AG09309 (cell line): ENCODE measurements around the gene NOX5.
"Not testable (repeated sequence)": the region's sequence is repeated elsewhere in the genome, so short reads cannot be mapped to it uniquely, and the experiment has no call there.

ENCODE experiments used
- DNase-seq: peaks from one replicate; pipeline ENCODE4 v3.0.0-alpha.2; 2010; ENCODE audit warnings: low read depth
- H3K4me3 ChIP-seq: 2 replicates; pipeline ENCODE4 v1.5.1; 2011; ENCODE audit warnings: mild to moderate bottlenecking, low read depth, low read length, moderate library complexity; ENCODE audit not compliant: control insufficient read depth
- TF ChIP-seq, protein P1 (sequence below): IDR thresholded peaks from 2 replicates; pipeline ENCODE4 v1.5.1; 2011; ENCODE audit warnings: mild to moderate bottlenecking, low read depth, low read length, inconsistent platforms; ENCODE audit not compliant: insufficient read depth, control insufficient read depth; ENCODE audit errors: missing control alignments

The NOX5 gene, protein sequence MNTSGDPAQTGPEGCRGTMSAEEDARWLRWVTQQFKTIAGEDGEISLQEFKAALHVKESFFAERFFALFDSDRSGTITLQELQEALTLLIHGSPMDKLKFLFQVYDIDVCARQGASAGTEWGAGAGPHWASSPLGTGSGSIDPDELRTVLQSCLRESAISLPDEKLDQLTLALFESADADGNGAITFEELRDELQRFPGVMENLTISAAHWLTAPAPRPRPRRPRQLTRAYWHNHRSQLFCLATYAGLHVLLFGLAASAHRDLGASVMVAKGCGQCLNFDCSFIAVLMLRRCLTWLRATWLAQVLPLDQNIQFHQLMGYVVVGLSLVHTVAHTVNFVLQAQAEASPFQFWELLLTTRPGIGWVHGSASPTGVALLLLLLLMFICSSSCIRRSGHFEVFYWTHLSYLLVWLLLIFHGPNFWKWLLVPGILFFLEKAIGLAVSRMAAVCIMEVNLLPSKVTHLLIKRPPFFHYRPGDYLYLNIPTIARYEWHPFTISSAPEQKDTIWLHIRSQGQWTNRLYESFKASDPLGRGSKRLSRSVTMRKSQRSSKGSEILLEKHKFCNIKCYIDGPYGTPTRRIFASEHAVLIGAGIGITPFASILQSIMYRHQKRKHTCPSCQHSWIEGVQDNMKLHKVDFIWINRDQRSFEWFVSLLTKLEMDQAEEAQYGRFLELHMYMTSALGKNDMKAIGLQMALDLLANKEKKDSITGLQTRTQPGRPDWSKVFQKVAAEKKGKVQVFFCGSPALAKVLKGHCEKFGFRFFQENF

DNA sequence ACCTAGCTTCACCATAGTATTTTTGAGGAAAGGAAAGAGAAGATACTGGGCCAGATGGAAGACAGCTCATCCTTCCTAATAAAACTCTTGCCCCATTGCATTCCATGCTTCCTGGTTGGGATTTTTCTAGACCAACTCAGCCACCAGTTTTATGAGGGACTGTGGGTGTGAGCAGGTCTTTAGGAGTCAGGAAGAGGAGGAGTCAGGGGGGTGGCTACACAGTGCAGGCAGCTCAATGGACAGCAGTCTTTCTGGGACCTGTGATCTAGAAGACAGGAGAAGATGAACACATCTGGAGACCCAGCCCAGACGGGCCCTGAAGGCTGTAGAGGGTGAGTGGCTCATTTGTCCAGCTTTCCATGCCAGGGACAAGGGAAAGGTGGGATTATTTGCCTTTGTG, at the start of gene NOX5:
NOX5 (plus strand) TSS at position 242 of the 400 bp plus-strand sequence; CDS start at position 283, 41 bp downstream.
- H3K4me3 ChIP-seq, result no peak within 1 kb of the TSS
- TF ChIP-seq, protein P1, sequence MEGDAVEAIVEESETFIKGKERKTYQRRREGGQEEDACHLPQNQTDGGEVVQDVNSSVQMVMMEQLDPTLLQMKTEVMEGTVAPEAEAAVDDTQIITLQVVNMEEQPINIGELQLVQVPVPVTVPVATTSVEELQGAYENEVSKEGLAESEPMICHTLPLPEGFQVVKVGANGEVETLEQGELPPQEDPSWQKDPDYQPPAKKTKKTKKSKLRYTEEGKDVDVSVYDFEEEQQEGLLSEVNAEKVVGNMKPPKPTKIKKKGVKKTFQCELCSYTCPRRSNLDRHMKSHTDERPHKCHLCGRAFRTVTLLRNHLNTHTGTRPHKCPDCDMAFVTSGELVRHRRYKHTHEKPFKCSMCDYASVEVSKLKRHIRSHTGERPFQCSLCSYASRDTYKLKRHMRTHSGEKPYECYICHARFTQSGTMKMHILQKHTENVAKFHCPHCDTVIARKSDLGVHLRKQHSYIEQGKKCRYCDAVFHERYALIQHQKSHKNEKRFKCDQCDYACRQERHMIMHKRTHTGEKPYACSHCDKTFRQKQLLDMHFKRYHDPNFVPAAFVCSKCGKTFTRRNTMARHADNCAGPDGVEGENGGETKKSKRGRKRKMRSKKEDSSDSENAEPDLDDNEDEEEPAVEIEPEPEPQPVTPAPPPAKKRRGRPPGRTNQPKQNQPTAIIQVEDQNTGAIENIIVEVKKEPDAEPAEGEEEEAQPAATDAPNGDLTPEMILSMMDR, result no peak
- peak; percentile 78 for DNase-seq

DNA sequence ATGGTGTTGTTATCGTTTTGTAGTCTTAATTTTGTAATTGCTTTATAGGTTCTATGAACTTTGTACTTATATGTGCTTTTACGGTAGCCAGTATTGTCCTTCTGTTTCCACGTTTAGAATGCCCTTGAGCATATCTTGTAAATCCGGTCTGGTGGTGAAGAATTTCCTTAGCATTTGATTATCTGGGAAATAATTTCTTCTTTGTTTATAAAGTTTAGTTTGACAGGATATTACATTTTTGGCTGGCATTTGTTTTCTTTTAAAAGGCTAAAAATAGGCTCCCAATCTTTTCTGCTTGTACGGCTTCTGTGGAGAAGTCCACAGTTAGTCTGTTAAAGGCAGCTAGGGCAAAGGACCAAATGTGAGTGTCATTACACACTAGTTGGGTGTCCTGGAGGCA, 47.5 kb upstream of the NOX5 start:
- no peak for DNase-seq
- no peak overlapping the region for H3K4me3 ChIP-seq
- TF ChIP-seq, protein P1, result no peak

DNA sequence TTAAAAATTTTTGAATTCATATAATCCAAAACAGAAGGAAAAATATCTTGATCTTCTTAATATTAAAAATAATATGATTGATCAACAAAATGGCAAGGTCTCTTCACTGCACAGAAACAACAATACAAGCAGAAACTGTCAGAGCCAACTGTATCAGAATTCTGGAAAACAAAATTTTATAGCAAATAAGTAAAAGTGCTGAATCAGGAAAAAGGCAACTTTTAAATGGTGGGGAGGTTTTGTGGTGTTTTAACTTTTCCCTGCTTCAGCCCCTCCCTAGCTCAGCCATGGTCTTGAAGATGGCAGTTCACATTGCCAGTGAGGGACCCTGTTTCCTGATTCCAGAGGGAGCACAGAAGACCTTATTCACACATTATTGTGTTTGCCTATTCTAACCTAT, 46.5 kb upstream of the NOX5 start:
- TF ChIP-seq, protein P1, result no peak
- H3K4me3 ChIP-seq, result no peak overlapping the region
- DNase-seq, result no peak

DNA sequence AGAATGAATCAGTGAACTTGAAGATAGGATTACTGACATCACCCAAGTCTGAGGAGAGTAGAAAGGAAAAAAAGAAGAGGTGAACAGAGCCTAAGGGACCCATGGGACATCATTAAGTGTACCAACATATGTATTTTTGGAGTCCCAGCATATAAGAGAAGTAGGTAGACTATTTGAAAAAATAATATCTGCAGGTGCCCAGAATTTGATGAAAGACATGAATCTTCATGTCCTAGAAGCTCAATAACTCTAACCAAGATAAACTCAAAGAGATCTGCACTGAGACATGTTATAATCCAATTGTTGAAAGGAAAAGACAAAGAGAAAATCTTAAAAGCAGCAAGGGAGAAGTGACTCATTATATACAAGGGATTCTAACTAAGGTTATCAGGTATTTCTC, 45.2 kb upstream of the NOX5 start:
- no peak for DNase-seq
- TF ChIP-seq, protein P1, result no peak
- no peak overlapping the region for H3K4me3 ChIP-seq

DNA sequence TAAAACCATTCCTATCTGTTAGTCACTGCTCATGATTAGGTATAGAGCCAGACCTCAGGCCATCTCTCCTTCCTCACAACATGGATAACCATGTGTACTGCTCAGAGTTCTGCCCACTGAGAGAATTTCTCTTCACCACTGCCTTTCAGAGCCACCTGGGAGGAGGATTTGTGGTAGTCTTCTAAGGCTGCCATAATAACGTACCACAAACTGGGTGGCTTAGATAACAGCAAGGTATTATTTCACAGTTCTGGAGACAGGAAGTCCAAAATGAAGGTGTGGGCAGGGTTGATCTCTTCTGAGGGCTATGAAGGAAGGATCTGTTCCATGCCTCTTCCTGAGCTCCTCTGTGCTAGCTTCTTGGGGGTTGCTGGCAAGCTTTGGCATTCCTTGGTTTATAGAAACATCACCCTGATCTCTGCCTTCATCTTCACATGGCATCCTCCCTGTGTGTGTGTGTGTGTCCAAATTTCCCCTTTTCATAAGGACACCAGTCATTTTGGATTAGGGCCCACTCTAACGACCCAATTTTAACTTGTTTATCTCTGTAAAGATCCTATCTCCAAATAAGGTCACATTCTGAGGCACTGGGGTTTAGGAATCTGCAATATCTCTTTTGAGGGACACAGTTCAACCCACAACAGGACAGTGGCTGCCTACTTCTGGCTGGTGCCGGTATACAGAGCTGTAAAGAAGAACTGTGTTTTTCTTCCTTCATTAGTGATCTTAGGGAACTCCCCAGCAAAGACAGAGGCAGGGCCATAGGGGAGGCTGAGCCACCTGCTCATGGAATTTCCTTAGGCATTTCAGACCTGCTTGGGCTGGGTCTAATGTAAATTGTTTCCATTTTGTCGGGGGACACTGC, 42.1 kb upstream of the NOX5 start:
- H3K4me3 ChIP-seq, result no peak overlapping the region
- TF ChIP-seq, protein P1, result no peak
- DNase-seq, result no peak

DNA sequence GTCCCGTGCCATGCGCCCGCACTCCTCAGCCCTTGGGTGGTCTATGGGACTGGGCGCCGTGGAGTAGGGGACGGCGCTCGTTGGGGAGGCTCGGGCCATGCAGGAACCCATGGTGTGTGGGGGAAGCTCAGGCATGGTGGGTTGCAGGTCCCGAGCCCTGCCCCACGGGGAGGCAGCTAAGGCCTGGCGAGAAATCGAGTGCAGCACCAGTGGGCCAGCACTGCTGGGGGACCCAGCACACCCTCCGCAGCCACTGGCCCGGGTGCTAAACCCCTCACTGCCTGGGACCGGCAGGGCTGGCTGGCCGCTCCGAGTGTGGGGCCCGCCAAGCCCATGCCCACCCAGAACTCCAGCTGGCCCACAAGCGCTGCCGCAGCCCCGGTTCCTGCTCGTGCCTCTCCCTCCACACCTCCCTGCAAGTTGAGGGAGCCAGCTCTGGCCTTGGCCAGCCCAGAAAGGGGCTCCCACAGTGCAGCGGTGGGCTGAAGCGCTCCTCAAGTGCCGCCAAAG, 38.8 kb upstream of the NOX5 start:
- not testable (repeated sequence) for DNase-seq, H3K4me3 ChIP-seq

DNA sequence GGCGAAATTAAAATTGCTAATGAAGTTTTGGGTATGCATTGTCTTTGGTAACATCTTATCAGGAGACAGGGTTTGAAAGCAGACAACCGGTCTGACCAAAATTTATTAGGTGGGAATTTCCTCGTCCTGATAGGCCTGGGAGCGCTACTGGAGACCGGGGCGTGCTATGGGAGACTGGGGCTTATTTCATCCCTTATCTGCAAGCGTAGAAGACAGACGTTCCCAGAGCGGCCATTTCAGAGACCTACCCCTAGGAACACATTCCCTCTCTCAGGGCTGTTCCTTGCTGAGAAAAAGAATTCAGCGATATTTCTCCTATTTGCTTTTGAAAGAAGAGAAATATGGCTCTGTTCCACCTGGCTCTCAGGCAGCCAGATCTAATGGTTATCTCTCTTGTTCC, 37.1 kb upstream of the NOX5 start:
- H3K4me3 ChIP-seq, DNase-seq: not testable (repeated sequence)
